NOMO-1 (cell line): Measurements from ENCODE around the gene PIP5KL1.
A peak's percentile ranks its signal among the peaks of the same experiment; 100 is the strongest.

Source experiments
- DNase-seq, 2 experiments: peaks; one replicate each; lab custom pipeline; 2025; ENCODE audit not compliant: unreplicated experiment in 2 of 2; lab: John Stamatoyannopoulos, UW

PIP5KL1 gene

GRCh38 chr9:127917603-127918002, 13.0 kb downstream of the PIP5KL1 start:
- DNase-seq, result peak in 1 of 2 experiments; percentile 20

GRCh38 chr9:127916720-127917581, 13.6 kb downstream of the PIP5KL1 start, which contains the start of gene ST6GALNAC4:
TSS of gene ST6GALNAC4 (minus strand) at chr9:127917041. CDS start at chr9:127916419, 622 bp downstream.
- peak; percentile 83 to 91 for DNase-seq

GRCh38 chr9:127915801-127916719, 14.5 kb downstream of the PIP5KL1 start:
- no peak for DNase-seq

GRCh38 chr9:127915325-127915752, 15.2 kb downstream of the PIP5KL1 start:
- no peak for DNase-seq

- no peak for DNase-seq
These were observed 16.9 kb downstream of the PIP5KL1 start for GRCh38 chr9:127913682-127914081.

- DNase-seq, result no peak
These were observed 17.7 kb downstream of the PIP5KL1 start for GRCh38 chr9:127912882-127913281.

- DNase-seq, result no peak
These were observed 18.3 kb downstream of the PIP5KL1 start for GRCh38 chr9:127912296-127912695.

GRCh38 chr9:127910613-127911205, 19.9 kb downstream of the PIP5KL1 start:
- no peak for DNase-seq

- no peak for DNase-seq
These were observed 20.7 kb downstream of the PIP5KL1 start for GRCh38 chr9:127909839-127910273.

- no peak for DNase-seq
These were observed 22.0 kb downstream of the PIP5KL1 start for GRCh38 chr9:127908660-127908926.

- no peak for DNase-seq
These were observed 22.5 kb downstream of the PIP5KL1 start for GRCh38 chr9:127907867-127908659.

- no peak for DNase-seq
These were observed 24.8 kb downstream of the PIP5KL1 start for GRCh38 chr9:127905788-127906191.

- DNase-seq, result peak in 1 of 2 experiments; percentile 41
These were observed 25.4 kb downstream of the PIP5KL1 start for GRCh38 chr9:127905004-127905728.

- peak in 1 of 2 experiments; percentile 48 for DNase-seq
These were observed 26.0 kb downstream of the PIP5KL1 start for GRCh38 chr9:127904561-127905003.

GRCh38 chr9:127903557-127904475, 26.8 kb downstream of the PIP5KL1 start:
- peak; percentile 66 to 82 for DNase-seq

GRCh38 chr9:127899128-127899943, 31.2 kb downstream of the PIP5KL1 start, which contains the start of gene ST6GALNAC6:
TSS of gene ST6GALNAC6 (minus strand) at chr9:127899603. CDS start at chr9:127897981, 1,622 bp downstream.
- peak; percentile 44 to 72 for DNase-seq

GRCh38 chr9:127898433-127899127, 32.0 kb downstream of the PIP5KL1 start:
- DNase-seq, result no peak
